ENCODE results near the gene IFRD1. TPM values are rescaled to one million over a fixed set of nuclear protein-coding genes. Genes with fewer than 3 reads are reported as not detected.

Gene IFRD1
- total and polyA plus RNA-seq, 4 donors = 37.6 to 138 (median 69.2) TPM

GRCh38 chr7:112431803-112432202 is 18.5 kb upstream of the IFRD1 start:
- intact Hi-C loops (cut with DNase I) = no loop called here
- whole genome bisulfite sequencing, 2 donors = 95% methylated on average over 3 of the region's 3 CpGs
- H3K36me3 ChIP-seq (ENCODE audit: control insufficient read depth in 1 of 2, insufficient read depth in 2 of 2, low read length in 1 of 2) = no peaks in the 10 kb centered on the region

DNA sequence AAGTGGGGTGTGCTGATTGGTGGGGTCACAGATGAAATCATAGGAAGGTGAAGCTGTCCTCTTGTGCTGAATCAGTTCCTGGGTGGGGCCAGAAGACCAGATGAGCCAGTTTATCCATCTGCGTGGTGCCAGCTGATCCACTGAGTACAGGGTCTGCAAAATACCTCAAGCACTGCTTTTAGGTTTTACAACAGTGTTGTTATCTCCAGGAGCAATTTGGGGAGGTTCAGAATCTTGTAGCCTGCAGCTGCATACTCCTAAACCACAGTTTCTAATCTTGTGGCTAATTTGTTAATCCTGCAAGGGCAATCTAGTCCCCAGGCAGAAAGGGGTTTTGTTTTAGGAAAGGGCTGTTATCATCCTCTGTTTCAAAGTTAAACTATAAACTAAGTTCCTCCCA is 17.0 kb upstream of the IFRD1 start:
- 88 to 100% methylated on average over 1 of the region's 1 CpG for WGBS, 2 donors
- Histone ChIP-seq H3K36me3 (ENCODE audit: control insufficient read depth in 1 of 2, insufficient read depth in 2 of 2, low read length in 1 of 2) (peaks cover 0 to 2% of the 10 kb centered on the region in 2 donors), H3K27me3 (ENCODE audit: control insufficient read depth in 1 of 2, insufficient read depth in 2 of 2, low read length in 1 of 2) (no peaks in the 10 kb centered on the region), H3K27ac (ENCODE audit: low read depth in 1 of 2, low read length in 2 of 2) (no peak overlapping the region), H3K4me3 (ENCODE audit: low read length in 2 of 2) (no peak overlapping the region), H3K4me1 (ENCODE audit: control insufficient read depth in 1 of 2, insufficient read depth in 2 of 2, low read length in 2 of 2) (no peaks in the 10 kb centered on the region), H3K9me3 (ENCODE audit: control insufficient read depth, low read length) (no peaks in the 10 kb centered on the region)
- DNase-seq (no peak), ATAC-seq (ENCODE audit: low FRiP score) (no peak)
- intact Hi-C loops (cut with DNase I) = no loop called here

More at GRCh38 chr7:112431803-112432202, 18.5 kb upstream of the IFRD1 start:
- Histone ChIP-seq H3K4me1 (ENCODE audit: control insufficient read depth in 1 of 2, insufficient read depth in 2 of 2, low read length in 2 of 2) (no peaks in the 10 kb centered on the region), H3K27me3 (ENCODE audit: control insufficient read depth in 1 of 2, insufficient read depth in 2 of 2, low read length in 1 of 2) (no peaks in the 10 kb centered on the region), H3K4me3 (ENCODE audit: low read length in 2 of 2) (no peak overlapping the region), H3K9me3 (ENCODE audit: control insufficient read depth, low read length) (no peaks in the 10 kb centered on the region), H3K27ac (ENCODE audit: low read depth in 1 of 2, low read length in 2 of 2) (no peak overlapping the region)
- DNase-seq = no peak
- no peak for ATAC-seq (ENCODE audit: low FRiP score)

DNA sequence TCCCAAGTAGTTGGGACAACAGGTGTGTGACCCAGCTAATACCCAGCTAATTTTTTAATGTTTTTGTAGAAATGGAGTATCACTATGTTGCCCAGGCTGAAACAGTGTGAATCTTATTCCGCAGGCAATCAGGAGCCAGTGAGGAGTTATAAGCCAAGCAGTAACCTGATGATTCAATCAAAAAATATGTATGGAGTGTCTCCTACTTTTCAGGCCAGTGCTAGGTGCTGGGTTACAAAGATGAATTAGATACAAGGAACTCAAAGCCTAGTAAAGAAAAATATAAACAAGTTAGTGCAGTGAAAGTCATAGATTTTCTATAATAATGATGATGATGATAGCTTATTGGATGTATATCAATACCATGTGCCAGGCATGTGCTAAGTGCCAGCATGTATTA is 13.2 kb upstream of the IFRD1 start:
- H3K27me3 ChIP-seq (ENCODE audit: control insufficient read depth in 1 of 2, insufficient read depth in 2 of 2, low read length in 1 of 2) = no peaks in the 10 kb centered on the region
- ATAC-seq (ENCODE audit: low FRiP score) (no peak), DNase-seq (no peak)
- H3K36me3 ChIP-seq (ENCODE audit: control insufficient read depth in 1 of 2, insufficient read depth in 2 of 2, low read length in 1 of 2) = peaks cover 0 to 2% of the 10 kb centered on the region in 2 donors
- WGBS, 2 donors = 91 to 94% methylated on average over 1 of the region's 1 CpG
- no peaks in the 10 kb centered on the region for H3K9me3 ChIP-seq (ENCODE audit: control insufficient read depth, low read length)
- no peaks in the 10 kb centered on the region for H3K4me1 ChIP-seq (ENCODE audit: control insufficient read depth in 1 of 2, insufficient read depth in 2 of 2, low read length in 2 of 2)
- H3K4me3 ChIP-seq (ENCODE audit: low read length in 2 of 2) = no peak overlapping the region
- H3K27ac ChIP-seq (ENCODE audit: low read depth in 1 of 2, low read length in 2 of 2) = no peak overlapping the region
- intact Hi-C loops (cut with DNase I) = no loop called here

DNA sequence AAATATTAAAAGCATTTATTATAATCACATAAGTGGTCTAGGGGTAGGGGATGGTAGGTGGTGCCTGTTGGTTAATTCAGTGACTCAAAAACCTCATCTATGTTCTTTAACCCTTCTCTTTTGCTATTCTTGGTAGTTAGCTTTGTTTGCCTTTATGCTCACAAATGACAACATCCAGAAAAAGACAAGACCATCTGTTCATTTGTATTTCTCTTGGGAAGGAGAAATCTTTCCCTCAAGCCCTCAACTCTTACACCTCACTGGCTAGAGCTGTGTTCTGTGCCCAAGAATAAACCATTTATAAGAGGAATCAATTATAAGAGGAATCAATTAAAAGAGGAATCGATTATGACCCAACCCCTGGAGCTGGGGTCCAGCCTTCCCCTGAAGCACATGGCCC is 10.8 kb upstream of the IFRD1 start:
- Histone ChIP-seq H3K27ac (ENCODE audit: low read depth in 1 of 2, low read length in 2 of 2) (no peak overlapping the region), H3K9me3 (ENCODE audit: control insufficient read depth, low read length) (no peaks in the 10 kb centered on the region), H3K4me3 (ENCODE audit: low read length in 2 of 2) (no peak overlapping the region), H3K36me3 (ENCODE audit: control insufficient read depth in 1 of 2, insufficient read depth in 2 of 2, low read length in 1 of 2) (peaks cover 0 to 2% of the 10 kb centered on the region in 2 donors), H3K27me3 (ENCODE audit: control insufficient read depth in 1 of 2, insufficient read depth in 2 of 2, low read length in 1 of 2) (no peaks in the 10 kb centered on the region), H3K4me1 (ENCODE audit: control insufficient read depth in 1 of 2, insufficient read depth in 2 of 2, low read length in 2 of 2) (no peaks in the 10 kb centered on the region)
- intact Hi-C loops (cut with DNase I) = no loop called here
- ATAC-seq (ENCODE audit: low FRiP score) (no peak), DNase-seq (no peak)
- 97 to 98% methylated on average over 1 of the region's 1 CpG for WGBS, 2 donors

- Histone ChIP-seq H3K36me3 (ENCODE audit: control insufficient read depth in 1 of 2, insufficient read depth in 2 of 2, low read length in 1 of 2) (no peaks in the 10 kb centered on the region), H3K4me1 (ENCODE audit: control insufficient read depth in 1 of 2, insufficient read depth in 2 of 2, low read length in 2 of 2) (no peaks in the 10 kb centered on the region), H3K9me3 (ENCODE audit: control insufficient read depth, low read length) (no peaks in the 10 kb centered on the region), H3K27me3 (ENCODE audit: control insufficient read depth in 1 of 2, insufficient read depth in 2 of 2, low read length in 1 of 2) (no peaks in the 10 kb centered on the region), H3K27ac (ENCODE audit: low read depth in 1 of 2, low read length in 2 of 2) (no peak overlapping the region), H3K4me3 (ENCODE audit: low read length in 2 of 2) (no peak overlapping the region)
- intact Hi-C loops (cut with DNase I) = no loop called here
- WGBS, 2 donors = 94 to 96% methylated on average over 2 of the region's 2 CpGs
- ATAC-seq (ENCODE audit: low FRiP score) (no peak), DNase-seq (no peak)
These were observed 8.1 kb upstream of the IFRD1 start for GRCh38 chr7:112442210-112442609.

DNA sequence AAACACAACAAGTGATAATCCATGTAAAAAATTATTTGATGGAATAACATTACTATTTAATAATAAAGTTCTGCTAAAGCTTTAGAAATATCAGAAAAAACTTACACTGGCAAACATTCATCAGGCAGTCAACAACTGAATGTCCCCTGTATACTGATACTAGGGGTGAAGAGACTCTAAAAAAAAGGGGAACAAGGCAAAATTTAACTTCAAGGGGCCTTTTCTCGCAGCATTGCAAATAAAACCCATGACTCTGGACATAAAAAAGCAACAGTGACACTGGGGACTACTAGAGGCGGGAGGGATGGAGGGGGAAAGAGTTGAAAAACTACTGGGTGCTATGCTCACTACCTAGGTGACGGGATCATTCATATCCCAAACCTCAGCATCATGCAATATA is 5.8 kb upstream of the IFRD1 start:
- 94 to 96% methylated on average over 3 of the region's 3 CpGs for WGBS, 2 donors
- DNase-seq (no peak), ATAC-seq (ENCODE audit: low FRiP score) (no peak)
- Histone ChIP-seq H3K4me3 (ENCODE audit: low read length in 2 of 2) (no peak overlapping the region), H3K27ac (ENCODE audit: low read depth in 1 of 2, low read length in 2 of 2) (no peak overlapping the region), H3K36me3 (ENCODE audit: control insufficient read depth in 1 of 2, insufficient read depth in 2 of 2, low read length in 1 of 2) (no peaks in the 10 kb centered on the region), H3K27me3 (ENCODE audit: control insufficient read depth in 1 of 2, insufficient read depth in 2 of 2, low read length in 1 of 2) (no peaks in the 10 kb centered on the region), H3K9me3 (ENCODE audit: control insufficient read depth, low read length) (no peaks in the 10 kb centered on the region), H3K4me1 (ENCODE audit: control insufficient read depth in 1 of 2, insufficient read depth in 2 of 2, low read length in 2 of 2) (no peaks in the 10 kb centered on the region)
- intact Hi-C loops (cut with DNase I) = no loop called here

DNA sequence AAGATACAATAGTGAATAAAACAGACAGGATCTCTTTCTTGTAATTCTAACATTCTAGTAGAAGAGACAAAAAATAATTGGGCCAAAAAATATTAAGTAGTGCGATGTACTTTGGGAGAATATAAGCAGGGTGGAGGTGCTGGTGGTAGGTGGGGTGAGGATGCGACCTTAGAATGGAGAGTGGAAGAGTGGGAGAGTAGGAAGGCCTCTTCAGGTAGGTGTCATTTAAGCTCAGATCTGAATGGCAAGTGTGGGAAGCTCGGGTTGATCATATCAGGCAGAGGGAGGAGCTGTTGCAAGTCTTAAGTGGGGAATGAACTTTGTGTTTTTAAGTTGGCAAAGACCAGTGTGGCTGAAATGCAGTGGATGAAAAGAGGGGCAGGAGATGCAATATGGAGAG is 3.8 kb upstream of the IFRD1 start:
- Histone ChIP-seq H3K4me1 (ENCODE audit: control insufficient read depth in 1 of 2, insufficient read depth in 2 of 2, low read length in 2 of 2) (no peaks in the 10 kb centered on the region), H3K27ac (ENCODE audit: low read depth in 1 of 2, low read length in 2 of 2) (no peak overlapping the region), H3K4me3 (ENCODE audit: low read length in 2 of 2) (no peak overlapping the region), H3K36me3 (ENCODE audit: control insufficient read depth in 1 of 2, insufficient read depth in 2 of 2, low read length in 1 of 2) (no peaks in the 10 kb centered on the region), H3K27me3 (ENCODE audit: control insufficient read depth in 1 of 2, insufficient read depth in 2 of 2, low read length in 1 of 2) (no peaks in the 10 kb centered on the region), H3K9me3 (ENCODE audit: control insufficient read depth, low read length) (no peaks in the 10 kb centered on the region)
- WGBS, 2 donors = 82 to 87% methylated on average over 3 of the region's 3 CpGs
- DNase-seq = no peak
- ATAC-seq (ENCODE audit: low FRiP score) = no peak
- intact Hi-C loops (cut with DNase I) = no loop called here

- Histone ChIP-seq H3K9me3 (ENCODE audit: control insufficient read depth, low read length) (no peaks in the 10 kb centered on the region), H3K4me1 (ENCODE audit: control insufficient read depth in 1 of 2, insufficient read depth in 2 of 2, low read length in 2 of 2) (no peaks in the 10 kb centered on the region), H3K27ac (ENCODE audit: low read depth in 1 of 2, low read length in 2 of 2) (no peak overlapping the region), H3K4me3 (ENCODE audit: low read length in 2 of 2) (no peak overlapping the region), H3K27me3 (ENCODE audit: control insufficient read depth in 1 of 2, insufficient read depth in 2 of 2, low read length in 1 of 2) (no peaks in the 10 kb centered on the region), H3K36me3 (ENCODE audit: control insufficient read depth in 1 of 2, insufficient read depth in 2 of 2, low read length in 1 of 2) (no peaks in the 10 kb centered on the region)
- intact Hi-C loops (cut with DNase I) = no loop called here
- ATAC-seq (ENCODE audit: low FRiP score) (no peak), DNase-seq (no peak)
- 86 to 90% methylated on average over 3 of the region's 3 CpGs for WGBS, 2 donors
These were observed 2.9 kb upstream of the IFRD1 start for GRCh38 chr7:112447406-112447805.

GRCh38 chr7:112448381-112448780 is 1.9 kb upstream of the IFRD1 start:
- WGBS, 2 donors = 79 to 82% methylated on average over 2 of the region's 2 CpGs
- Histone ChIP-seq H3K36me3 (ENCODE audit: control insufficient read depth in 1 of 2, insufficient read depth in 2 of 2, low read length in 1 of 2) (no peaks in the 10 kb centered on the region), H3K27ac (ENCODE audit: low read depth in 1 of 2, low read length in 2 of 2) (no peak overlapping the region), H3K4me1 (ENCODE audit: control insufficient read depth in 1 of 2, insufficient read depth in 2 of 2, low read length in 2 of 2) (no peaks in the 10 kb centered on the region), H3K4me3 (ENCODE audit: low read length in 2 of 2) (no peak overlapping the region), H3K27me3 (ENCODE audit: control insufficient read depth in 1 of 2, insufficient read depth in 2 of 2, low read length in 1 of 2) (no peaks in the 10 kb centered on the region), H3K9me3 (ENCODE audit: control insufficient read depth, low read length) (no peaks in the 10 kb centered on the region)
- DNase-seq = no peak
- ATAC-seq (ENCODE audit: low FRiP score) = no peak
- intact Hi-C loops (cut with DNase I) = no loop called here
